Measurements from ENCODE around the gene ZFP69. TPM values are rescaled to one million over a fixed set of nuclear protein-coding genes. Genes with fewer than 3 reads are reported as not detected.

Gene ZFP69
- total RNA-seq, result 3.0 TPM

DNA sequence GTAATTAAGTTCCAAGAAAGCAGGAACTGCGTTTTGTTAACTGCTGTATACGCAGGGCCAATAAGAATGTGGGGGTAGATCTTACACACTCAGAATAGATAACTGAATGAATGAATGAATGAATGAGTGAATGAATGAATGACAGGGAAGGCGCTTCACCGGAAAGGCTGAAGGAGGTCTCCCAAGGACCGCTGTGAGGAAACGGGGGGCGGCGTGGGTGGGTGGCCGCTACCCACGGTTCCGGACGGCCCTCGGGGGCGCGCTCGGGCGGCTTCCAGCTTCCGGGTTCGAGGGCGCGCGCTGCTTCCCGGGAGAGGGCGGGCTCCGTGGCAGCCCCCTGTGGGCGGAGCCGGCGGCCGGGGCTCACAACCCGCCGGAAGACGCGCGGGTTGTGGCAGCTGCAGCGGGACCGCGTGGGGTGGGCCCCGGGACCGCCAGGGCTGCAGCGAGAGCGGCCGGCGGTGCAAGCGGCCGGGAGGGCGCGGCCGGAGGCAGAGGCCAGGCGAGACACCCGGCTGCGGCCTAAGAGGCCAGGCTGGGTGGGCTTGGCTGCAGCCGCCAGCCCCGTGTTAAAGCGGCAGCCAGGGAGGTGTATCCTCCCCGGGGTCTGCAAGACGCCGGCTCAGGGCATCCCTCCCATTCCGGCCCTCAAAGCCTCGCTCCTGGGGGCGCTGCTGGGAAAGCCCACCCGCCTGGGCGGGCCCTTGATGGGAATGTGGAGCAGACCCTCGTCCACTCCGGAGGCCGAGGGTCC lies at the start of gene ZFP69:
Gene ZFP69 (plus strand): TSS at position 367 of the 754 bp plus-strand sequence. CDS start 2,072 bp downstream, outside the sequence.

DNA sequence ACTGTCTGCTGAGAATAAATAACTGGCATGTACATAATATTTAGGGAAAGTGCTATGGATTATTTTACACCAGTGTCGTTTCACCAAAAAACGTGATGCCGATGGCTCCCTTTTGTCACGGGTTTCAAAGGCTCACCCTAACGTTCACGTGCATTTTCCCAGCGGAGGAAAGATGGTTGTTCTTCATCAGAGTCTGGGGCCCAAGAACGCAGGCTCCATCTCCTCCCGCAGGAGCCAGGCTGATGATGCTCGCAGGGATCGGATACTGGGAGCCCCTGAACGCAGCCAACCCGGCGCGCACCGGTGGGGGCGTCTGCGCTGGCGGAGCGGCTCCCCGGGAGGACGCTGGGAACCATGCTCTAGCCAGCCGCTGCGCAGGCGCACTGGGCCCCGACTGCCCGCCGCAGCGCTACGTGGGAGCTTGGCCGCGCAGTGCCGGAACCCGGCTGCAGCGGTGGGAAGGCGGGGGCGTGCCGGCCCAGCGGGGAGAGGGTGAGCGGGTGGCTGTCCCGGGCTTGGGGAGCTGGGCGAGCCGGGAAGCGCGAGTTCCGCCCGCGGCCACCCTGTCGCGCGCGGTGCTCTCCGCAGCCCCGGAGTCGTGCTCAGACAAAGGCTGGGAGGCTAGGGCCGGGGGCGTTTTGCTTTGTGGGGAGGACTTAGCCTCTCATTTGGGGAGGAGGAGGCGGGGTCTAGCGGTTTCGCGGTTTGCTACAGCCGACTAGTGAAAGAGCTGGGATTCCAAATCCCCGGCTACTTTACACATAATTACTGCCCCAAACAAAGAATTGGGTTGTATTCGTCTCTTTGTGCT lies 27.2 kb upstream of the ZFP69 start, which contains the start of gene ZFP69B:
Gene ZFP69B (plus strand): TSS at position 793 of the 811 bp plus-strand sequence. CDS start 486 bp downstream, outside the sequence.

DNA sequence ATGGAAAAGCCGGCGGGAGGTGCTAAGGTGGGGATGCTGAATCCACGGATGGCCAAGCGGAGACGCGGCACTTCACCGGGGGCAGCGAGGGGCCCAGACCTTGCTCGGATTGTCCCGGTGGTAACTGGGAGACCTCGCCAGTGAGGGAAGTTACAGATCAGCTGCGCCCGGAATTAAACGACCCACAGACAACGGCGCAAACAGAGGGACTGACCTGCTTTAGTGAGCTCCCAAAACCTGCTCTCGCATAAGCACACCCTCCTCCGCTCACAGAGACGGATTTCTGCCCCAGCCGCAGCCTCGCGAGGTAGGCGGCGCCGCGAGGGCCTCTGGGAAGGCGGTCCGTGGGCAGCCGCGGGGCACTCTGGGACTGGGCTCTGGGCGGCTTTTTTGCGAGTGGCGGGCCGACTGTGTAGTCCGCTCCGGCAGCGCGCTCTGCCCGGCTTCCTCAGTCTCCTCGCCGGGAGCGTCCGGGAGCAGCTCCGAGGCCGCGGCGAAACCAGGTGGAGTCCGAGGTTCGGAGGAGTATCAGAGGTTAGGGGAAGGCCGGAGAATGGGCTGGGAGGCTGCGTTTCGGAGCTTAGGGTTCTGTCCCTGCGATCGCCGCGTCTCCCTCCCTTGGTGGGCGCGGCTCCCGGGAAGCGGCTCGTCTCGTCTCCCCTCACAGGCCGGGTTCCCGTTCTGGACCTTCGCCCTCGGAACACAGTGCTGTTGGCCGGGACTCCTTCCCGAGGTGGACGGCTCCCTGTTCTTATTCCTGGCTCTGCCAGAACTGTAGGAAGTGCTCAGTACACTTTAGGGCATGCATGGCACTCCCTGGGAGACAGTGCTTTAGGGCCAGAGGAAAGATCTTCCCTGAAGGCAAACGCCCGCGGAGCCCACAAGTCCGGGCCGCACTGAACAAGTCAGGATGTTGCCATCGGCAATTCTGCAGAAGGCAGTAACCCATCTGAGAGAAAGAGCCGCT lies 31.6 kb downstream of the ZFP69 start, which contains the start of gene EXO5:
Gene EXO5 (plus strand): TSS at position 393 of the 967 bp plus-strand sequence. CDS start 5,778 bp downstream, outside the sequence.

DNA sequence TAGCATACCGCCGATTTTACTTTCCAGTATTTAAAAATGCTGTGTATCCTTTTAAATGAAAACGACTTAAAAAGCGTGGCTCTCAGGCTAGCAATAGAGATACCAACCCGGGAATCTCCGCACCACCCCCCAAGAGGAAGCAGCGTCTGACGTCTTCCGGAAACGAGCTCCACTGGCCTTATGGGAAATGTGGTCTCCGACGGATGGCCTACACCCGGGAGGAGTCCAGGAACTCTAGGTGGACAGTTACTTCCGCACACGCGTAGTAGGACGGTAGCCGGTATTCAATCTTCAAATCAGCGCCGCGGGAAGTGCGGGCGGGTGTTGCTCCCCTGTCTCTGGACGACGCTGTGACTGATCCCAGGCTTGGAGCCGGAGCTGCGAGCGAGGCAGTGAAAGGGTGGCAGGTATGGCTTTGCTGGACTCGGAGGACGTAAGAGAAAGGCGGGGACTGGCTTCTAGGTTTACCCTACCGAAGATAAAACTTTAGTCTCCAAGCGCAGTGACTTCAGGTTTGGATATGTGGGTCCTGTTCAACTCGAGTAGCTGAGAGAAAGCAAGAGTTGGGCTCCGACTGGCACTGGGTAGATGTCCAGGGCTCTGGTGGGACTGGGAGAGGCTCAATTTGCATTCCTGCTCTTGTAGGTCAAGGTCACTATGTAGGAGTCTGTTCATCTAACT lies 54.4 kb downstream of the ZFP69 start, which contains the start of gene ZNF684:
Gene ZNF684 (plus strand): TSS at position 257 of the 681 bp plus-strand sequence. CDS start 1,530 bp downstream, outside the sequence.

Other genes starting within 250 kb of the ZFP69 start
- gene TMCO2, start 229.4 kb upstream of the ZFP69 start, total RNA-seq, result not detected
- 38.1 TPM for gene ZMPSTE24, start 219.1 kb upstream of the ZFP69 start, total RNA-seq
- gene COL9A2, start 160.0 kb upstream of the ZFP69 start, total RNA-seq, result 18.7 TPM
- 15.6 TPM for gene SMAP2, start 103.6 kb upstream of the ZFP69 start, total RNA-seq
- 2.9 TPM for gene ZFP69B, start 26.8 kb upstream of the ZFP69 start, total RNA-seq
- gene EXO5, start 31.5 kb downstream of the ZFP69 start, total RNA-seq, result 7.4 TPM
- 8.1 TPM for gene ZNF684, start 54.3 kb downstream of the ZFP69 start, total RNA-seq
- gene RIMS3, start 188.4 kb downstream of the ZFP69 start, total RNA-seq, result 0.99 TPM
- gene NFYC, start 214.4 kb downstream of the ZFP69 start, total RNA-seq, result 68.7 TPM